ENCODE measurements around the gene ZBTB38.

The ZBTB38 gene

DNA sequence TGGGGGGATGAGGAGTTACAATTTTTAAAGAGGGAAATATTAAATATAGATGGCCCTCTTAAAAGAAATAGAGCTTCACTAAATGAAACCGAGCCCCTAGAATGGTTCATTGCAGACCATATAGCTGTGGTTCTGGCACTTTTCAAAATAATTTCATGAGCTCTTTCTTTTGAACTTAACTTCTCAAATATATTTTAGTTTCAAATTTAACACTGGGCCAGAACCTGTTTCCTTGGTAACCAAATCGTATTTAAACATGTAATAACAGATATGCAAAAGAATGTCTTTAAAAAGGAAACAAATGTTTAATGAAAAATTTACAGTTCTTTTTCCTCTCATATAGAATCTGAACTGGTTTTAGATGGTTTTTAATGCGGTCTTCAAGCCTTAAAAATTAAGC is 20.1 kb downstream of the ZBTB38 start:
- no peak for DNase-seq

DNA sequence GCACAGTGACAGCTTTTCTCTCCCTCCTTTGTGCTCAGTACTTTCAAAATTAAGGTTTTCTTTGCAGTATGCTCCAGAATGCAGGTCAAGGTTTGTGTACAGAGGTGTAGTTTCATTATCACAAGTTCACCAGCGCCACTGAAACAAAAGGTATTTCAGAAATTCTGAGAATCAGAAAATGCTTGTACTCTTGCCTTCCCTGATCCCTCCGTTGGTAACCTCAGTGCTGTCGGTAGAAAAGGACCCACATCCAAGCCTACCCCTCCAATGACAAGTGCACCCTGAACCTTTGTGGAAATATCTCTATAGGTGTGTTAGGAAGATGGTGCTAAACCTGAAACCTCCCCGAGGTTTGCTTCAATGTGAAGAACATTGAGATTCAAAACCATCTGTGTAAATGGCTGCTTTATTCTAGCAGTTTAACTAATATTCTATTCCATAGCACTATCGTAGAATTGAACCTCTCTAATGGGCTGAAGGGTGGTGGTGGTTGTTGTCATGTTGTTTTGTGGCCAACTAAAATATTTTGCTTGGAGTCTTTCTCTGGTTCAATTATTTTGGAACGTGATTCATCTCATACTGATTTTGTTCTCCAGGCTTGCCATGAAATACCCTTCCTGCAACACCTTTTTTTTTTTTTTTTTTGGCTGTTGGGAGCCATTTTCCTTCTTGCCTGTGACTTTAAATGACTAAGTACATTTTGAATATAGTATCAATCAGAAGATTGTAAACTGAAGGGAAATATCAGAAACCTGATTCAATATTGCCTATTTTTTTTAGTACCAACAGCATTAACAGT is 20.7 kb downstream of the ZBTB38 start:
- no peak for DNase-seq

GRCh38 chr3:141389703-141390102 is 21.4 kb downstream of the ZBTB38 start:
- no peak for DNase-seq

GRCh38 chr3:141390747-141391146 is 22.4 kb downstream of the ZBTB38 start:
- DNase-seq = no peak

DNA sequence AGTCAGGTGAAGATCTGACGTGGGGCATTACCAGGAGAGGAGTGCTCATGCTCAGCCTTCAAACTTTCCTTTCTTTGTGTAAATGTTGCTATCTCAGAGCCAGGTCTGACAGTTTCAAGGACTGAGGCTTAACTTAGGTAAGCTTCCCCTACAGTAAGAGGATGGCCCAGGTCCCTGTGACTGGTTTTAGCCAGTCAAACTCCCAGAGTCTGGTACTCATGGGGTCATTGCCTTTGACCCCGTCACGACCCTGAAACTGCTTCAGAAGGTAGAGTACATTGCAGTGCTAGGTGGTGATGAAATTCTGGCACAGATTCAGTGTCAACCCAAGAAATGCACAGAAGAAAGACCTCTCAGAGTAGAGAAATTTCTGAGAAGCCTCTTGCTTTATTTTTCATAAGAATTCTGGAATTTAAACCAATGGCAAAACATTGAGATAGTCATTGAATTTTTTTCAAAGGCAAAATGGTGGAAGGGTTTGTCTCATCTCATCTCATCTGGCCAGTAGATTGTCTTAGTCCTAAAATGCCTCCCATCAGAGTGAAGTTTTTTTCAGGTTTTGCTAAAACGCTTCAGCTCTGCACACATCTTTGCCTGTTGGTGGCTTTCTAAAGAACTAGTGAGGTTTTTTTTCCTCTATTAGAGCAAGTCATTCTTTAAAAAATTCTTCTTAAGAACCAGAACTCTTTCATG is 23.1 kb downstream of the ZBTB38 start:
- no peak for DNase-seq

- no peak for DNase-seq
Observed at GRCh38 chr3:141391991-141392316, 23.6 kb downstream of the ZBTB38 start.

- no peak for DNase-seq
Observed at GRCh38 chr3:141392416-141392815, 24.1 kb downstream of the ZBTB38 start.

- no peak for DNase-seq
Observed at GRCh38 chr3:141392897-141393734, 24.8 kb downstream of the ZBTB38 start.

DNA sequence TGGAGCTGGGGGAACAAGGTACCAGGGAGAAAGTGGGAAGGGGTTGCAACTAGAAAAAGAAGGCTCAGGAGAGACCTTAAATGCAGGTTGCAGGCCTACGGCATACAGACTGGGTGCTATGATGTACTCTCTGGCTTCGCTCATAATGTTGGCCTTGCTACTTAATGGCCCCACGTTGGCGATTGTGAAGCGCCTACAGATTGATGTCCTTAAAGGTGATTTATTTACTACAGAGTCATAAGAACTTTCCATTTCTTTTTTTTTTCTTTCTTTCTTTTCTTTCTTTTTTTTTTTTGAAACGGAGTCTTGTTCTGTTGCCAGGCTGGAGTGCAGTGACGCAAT is 25.4 kb downstream of the ZBTB38 start:
- DNase-seq = no peak

DNA sequence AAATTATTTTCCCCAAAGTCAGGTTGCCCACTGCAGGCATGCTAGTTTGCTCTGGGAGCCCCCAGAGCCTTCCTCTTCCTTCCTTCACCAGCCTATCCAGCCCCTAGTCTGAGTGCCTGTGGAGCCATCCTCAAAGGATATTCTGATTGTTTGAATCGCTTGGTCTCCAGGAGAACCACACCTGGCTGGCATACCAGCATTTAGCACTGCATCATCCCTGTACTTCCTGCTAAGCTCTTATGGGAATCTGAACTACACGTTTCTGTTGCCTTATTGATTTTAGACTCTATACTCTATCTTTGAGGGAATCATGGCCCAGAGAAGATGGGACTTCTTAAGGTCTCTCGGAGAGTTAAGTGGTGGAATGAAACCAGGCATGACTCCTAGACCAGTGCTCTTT is 26.3 kb downstream of the ZBTB38 start:
- DNase-seq = no peak

DNA sequence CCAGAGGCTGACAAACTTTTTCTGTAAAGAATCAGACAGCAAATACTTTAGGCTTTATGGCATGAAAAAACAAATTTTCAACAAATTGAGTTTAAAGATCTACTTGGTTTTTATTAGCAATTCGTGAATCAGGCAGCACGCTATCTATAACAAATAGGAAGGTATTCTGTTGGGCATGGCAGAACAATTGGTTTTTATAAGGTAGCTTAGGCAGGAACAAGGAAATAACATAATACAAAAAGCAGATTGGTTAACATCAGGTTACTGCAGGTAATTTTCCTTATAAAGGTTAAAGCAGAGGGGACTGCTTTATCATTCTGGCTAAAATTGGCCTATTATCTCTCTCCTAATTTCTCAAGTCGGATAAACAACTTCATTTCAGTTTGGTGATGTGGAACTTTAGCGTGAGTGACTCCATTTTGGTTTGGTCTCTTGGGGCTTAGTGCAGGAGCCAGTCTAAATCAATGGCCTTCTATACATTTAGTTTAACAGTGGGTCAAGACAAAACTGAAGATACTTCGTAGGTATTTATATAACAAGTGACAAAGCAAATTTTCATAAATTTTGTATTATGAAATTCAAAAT is 26.8 kb downstream of the ZBTB38 start:
- no peak for DNase-seq

GRCh38 chr3:141397996-141398395 is 29.7 kb downstream of the ZBTB38 start:
- DNase-seq = no peak

- DNase-seq = no peak
Observed at GRCh38 chr3:141399200-141399599, 30.9 kb downstream of the ZBTB38 start.

GRCh38 chr3:141400073-141400971 is 32.0 kb downstream of the ZBTB38 start:
- no peak for DNase-seq

DNA sequence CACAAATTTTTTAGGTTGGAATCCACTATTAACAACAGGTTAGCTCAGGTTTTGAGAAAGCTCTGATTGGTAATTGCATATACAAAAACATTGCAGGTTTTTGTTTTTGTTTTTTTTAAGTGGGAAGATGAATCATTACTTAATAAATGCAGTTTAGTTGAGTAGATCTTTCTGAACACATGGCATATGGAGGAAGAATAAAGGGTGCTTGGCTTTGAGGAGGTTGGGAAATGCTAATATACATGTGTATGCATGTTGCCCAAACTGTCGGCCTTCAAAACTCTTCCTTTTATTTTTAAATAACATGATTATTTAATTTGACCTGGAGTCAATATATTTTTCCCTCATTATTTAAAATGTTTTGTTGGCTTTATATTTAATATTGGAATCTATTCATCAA is 32.8 kb downstream of the ZBTB38 start:
- DNase-seq = no peak

- no peak for DNase-seq
Observed at GRCh38 chr3:141401573-141402475, 33.5 kb downstream of the ZBTB38 start.

DNA sequence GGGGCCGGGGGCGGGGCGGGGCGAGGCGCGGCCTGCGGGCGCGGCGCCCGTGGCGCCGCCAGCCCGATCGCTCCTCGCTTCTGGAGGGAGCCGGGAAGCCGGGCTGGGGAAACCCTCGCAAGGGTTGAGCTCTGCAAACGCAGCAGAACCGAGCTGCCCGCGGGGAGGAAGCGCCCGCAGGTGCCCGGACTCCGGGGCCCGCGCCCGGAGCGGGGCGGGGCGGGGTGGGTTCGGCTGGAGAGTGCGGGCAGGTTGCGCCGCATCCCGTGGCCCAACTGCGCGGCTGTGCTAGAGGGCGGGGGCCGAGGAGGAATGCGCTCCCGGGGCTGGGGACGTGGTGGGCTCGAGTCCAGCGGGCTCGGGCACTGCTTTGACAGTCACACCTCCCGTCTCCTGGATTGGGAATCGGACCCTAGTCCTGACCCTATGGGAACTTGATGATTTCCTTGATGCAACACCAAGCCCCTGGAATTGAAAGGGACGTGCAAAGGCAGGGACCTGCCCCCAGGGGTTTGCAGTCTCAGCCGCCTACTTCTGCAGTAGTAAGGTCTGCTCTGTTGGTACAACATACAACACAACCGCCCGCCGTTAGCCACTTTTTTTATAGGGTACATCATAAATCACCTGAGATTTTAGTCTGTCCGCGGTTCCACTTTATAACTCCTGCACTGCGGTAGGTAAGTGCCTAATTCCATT is 34.3 kb downstream of the ZBTB38 start:
- DNase-seq = no peak

DNA sequence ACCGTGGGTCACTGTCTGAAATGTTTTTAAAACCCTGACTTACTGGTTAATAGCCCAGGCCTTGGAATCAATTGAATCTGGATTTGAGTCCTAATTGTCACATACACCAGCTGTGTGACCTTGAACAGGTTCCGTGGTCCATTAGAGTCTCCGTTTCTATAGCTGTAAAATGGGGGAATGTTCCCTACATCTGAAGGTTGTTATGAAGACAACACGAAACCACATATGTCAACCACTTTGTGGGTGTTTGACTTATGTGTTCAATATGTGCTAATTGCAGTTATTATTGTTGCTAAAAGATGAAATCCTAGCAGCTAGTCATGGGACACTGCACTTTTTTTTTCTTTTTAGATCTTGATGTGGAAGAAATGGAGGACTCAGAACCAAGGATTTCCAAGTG is 35.3 kb downstream of the ZBTB38 start:
- no peak for DNase-seq

GRCh38 chr3:141405025-141405424 is 36.7 kb downstream of the ZBTB38 start:
- DNase-seq = no peak

DNA sequence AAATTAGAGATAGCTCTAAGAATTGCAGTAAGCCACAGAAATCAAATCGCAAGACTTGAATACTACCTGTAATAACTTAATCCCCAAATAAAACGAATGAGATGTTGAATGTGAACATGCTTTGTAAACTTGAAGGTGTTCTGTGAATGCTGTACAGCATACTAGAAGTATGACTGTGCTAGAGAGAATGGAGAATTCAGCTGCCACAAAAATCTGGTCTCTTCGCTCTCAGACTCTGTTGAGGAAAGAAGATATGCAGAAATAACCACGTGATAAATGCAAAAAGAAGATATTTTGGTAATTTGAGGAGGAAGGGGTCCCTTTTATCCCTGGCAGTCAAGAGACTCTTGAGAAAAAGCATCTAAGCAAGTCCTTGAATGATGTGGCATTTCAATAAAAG is 37.3 kb downstream of the ZBTB38 start:
- no peak for DNase-seq

- no peak for DNase-seq
Observed at GRCh38 chr3:141406265-141406664, 38.0 kb downstream of the ZBTB38 start.

All from stimulated activated CD4-positive, alpha-beta T cell treated with anti-CD3 and anti-CD28 coated beads, Interleukin-1b, Interleukin-23, amount 100 ng/mL, for 48 hours (primary cell).